Esophagus muscularis mucosa (tissue), 4 donors: ENCODE measurements around the gene IRF4.

Experiments
- EP300 ChIP-seq: sonication (generic); formaldehyde crosslinking; IDR thresholded peaks from one replicate; pipeline ENCODE4 v1.6.1; 2017; ENCODE audit warnings: antibody characterized with exemption
- POLR2A ChIP-seq: fragments of 450-650 bp; IDR thresholded peaks from one replicate; pipeline ENCODE4 v1.6.1; 2017; ENCODE audit warnings: antibody characterized with exemption, moderate library complexity, mild to moderate bottlenecking, low read depth
- POLR2AphosphoS5 ChIP-seq, 2 donors: sonication (generic); formaldehyde crosslinking; IDR thresholded peaks; one replicate each; pipeline ENCODE4 v1.6.1; 2017; ENCODE audit warnings: antibody characterized with exemption in 2 of 2
- TF ChIP-seq, protein P1 (sequence below), 3 experiments: fragments of 200-600 bp in 2 of 3; fragments of 450-650 bp in 1 of 3; sonication (generic) in 2 of 3; IDR thresholded peaks; one replicate each; pipeline ENCODE4 v1.5.1; 2017 to 2019; ENCODE audit warnings: antibody characterized with exemption in 3 of 3, mild to moderate bottlenecking in 2 of 3, moderate library complexity in 1 of 3

DNA sequence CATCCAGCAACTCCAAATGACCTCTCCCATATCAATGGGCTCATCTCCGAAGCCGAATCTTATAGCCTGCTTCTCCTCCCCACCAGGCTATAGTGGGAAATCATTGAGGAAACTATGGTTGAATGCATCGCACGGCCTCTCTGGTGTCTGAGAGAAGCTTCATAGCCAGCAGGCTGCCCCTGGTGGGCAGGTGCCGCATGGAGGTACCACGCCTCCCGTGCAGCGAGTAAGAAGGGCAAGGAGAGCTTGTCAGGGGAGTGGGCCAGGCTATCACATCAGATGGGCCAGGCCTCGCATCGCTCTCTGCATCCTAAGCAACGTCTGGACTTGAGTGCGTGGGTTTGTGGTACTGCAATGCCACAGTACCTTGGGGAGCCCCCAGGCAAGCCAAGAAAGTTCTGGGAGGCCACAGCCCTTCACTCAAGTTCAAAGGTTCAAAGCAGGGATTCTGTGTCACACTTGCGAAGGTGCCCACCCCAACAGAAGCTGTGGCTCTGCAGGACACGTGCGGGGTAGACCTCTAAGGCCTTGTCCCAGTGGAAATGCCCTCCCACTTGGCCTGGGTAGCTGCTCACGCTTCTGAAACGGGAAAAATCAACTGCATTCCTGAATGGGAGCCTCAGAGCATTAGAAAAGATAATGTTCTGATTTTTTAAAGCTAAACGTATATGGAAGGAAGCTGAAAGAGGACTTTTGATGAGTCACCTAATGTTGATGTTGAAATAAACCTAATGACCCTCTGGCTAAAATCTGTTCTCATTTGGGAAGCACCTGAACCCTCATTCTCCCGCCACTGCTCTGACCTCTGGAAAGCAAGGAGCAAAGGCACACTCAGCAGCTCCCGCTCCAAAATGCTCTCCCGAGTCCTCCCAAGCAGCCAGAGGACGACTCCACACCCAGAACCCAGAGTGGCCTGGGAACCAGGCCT lies 8.4 kb upstream of the IRF4 start:
- TF ChIP-seq POLR2A, result no peak
- no peak for TF ChIP-seq EP300
- TF ChIP-seq, protein P1, sequence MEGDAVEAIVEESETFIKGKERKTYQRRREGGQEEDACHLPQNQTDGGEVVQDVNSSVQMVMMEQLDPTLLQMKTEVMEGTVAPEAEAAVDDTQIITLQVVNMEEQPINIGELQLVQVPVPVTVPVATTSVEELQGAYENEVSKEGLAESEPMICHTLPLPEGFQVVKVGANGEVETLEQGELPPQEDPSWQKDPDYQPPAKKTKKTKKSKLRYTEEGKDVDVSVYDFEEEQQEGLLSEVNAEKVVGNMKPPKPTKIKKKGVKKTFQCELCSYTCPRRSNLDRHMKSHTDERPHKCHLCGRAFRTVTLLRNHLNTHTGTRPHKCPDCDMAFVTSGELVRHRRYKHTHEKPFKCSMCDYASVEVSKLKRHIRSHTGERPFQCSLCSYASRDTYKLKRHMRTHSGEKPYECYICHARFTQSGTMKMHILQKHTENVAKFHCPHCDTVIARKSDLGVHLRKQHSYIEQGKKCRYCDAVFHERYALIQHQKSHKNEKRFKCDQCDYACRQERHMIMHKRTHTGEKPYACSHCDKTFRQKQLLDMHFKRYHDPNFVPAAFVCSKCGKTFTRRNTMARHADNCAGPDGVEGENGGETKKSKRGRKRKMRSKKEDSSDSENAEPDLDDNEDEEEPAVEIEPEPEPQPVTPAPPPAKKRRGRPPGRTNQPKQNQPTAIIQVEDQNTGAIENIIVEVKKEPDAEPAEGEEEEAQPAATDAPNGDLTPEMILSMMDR (IDR thresholded peaks at IDR 0.05), result no peak
- no peak for TF ChIP-seq POLR2AphosphoS5 (IDR thresholded peaks at IDR 0.05)
